DMS53 (cell line): ENCODE measurements around the gene BCL2.

Experiments
- DNase-seq: peaks from one replicate; lab custom pipeline; 2025; lab: John Stamatoyannopoulos, UW

BCL2 gene

GRCh38 chr18:63284827-63285733 lies 34.5 kb downstream of the BCL2 start:
- DNase-seq, result no peak

GRCh38 chr18:63284173-63284799 lies 35.3 kb downstream of the BCL2 start:
- no peak for DNase-seq

- no peak for DNase-seq
Observed at GRCh38 chr18:63283305-63284094, 36.1 kb downstream of the BCL2 start.

GRCh38 chr18:63282793-63283192 lies 36.8 kb downstream of the BCL2 start:
- DNase-seq, result no peak

- no peak for DNase-seq
Observed at GRCh38 chr18:63273222-63273927, 46.2 kb downstream of the BCL2 start.

- DNase-seq, result no peak
Observed at GRCh38 chr18:63272638-63273037, 46.9 kb downstream of the BCL2 start.

- no peak for DNase-seq
Observed at GRCh38 chr18:63271881-63272299, 47.7 kb downstream of the BCL2 start.

GRCh38 chr18:63271148-63271547 lies 48.4 kb downstream of the BCL2 start:
- no peak for DNase-seq

- peak; percentile 30 for DNase-seq
Observed at GRCh38 chr18:63267975-63268721, 51.4 kb downstream of the BCL2 start.

GRCh38 chr18:63266888-63267790 lies 52.4 kb downstream of the BCL2 start:
- DNase-seq, result peak; percentile 54

- DNase-seq, result peak; percentile 54
Observed at GRCh38 chr18:63265326-63265725, 54.2 kb downstream of the BCL2 start.

- peak; percentile 99 for DNase-seq
Observed at GRCh38 chr18:63264871-63265270, 54.7 kb downstream of the BCL2 start.

GRCh38 chr18:63263444-63263843 lies 56.1 kb downstream of the BCL2 start:
- no peak for DNase-seq

- DNase-seq, result no peak
Observed at GRCh38 chr18:63262369-63263335, 56.9 kb downstream of the BCL2 start.

- no peak for DNase-seq
Observed at GRCh38 chr18:63261029-63261428, 58.5 kb downstream of the BCL2 start.

GRCh38 chr18:63260380-63260754 lies 59.2 kb downstream of the BCL2 start:
- DNase-seq, result no peak

GRCh38 chr18:63259567-63260379 lies 59.8 kb downstream of the BCL2 start:
- no peak for DNase-seq
